NCI-H1436 (cell line): ENCODE measurements around the gene SMC6.

Source experiments
- DNase-seq: peaks from one replicate; lab custom pipeline; 2025; lab: John Stamatoyannopoulos, UW

SMC6 gene

DNA sequence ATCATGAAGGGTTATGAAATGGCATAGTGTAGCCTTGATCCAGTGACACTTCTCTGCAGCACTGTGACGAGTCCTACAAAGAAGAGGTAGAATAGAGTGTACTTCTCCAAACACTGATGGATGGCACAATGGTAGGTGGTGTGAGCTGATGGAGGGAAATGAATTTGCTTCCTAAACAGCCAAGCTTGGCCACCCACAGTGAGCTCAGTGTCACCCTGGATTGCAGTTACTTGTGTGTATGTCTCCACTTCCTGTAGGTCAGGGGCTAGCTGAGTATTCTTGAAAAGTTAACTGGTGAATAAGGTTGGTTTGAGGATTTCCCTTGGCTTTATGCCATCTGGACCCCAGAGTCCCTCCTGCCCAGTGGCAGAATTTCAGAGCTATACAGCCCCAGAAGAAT lies 137.2 kb downstream of the SMC6 start:
- no peak for DNase-seq

DNA sequence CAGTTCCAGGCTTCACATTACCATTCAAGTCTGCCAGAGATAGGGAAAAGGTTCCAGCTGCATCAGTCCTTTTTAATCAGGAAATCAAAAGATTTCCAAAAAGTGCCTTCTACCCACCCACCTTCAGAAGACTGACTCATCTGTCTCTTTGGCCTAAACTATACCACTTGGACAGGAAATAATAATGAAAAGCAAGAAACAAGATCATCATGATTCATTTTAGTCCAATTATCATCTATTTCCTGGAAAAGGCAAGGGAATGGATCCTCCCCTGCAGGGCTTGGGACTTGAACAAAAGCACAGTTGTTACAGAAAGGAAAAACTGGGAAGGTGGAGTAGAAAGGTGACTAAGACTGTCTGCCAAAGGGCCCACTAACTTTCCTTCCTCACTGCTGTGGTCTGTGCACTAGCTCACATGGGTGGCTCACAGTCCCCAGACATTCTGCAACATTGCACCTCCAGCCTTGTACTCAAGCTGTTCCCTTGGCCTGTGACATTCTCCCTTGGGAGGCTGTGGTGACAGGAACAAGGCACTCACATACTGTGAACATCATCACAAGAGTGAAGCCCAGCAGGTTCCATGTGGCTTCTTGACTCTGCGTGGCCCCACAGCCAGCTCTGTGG lies 137.8 kb downstream of the SMC6 start:
- DNase-seq: no peak

DNA sequence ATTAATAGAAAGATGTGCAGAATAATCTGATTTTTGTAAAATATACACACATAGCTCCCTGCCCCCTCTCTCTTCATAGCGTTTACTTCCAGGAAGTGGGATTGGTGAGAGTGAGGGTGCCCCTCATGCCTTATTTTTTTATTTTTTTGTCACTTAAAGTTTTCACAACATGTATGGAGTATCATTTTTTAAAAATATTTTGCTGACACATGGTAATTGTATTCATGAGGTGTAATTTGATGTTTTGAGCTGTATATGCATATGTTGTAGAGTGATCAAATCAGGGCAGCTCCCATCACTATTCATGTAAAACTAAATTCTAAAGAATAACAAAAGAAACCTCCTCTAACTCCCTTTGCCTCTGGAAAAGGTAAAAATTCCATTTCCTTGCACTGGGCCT lies 138.5 kb downstream of the SMC6 start:
- no peak for DNase-seq

- DNase-seq: no peak
Observed at GRCh38 chr2:17614174-17614930, 139.3 kb downstream of the SMC6 start.
